ENCODE measurements around the gene TFIP11.

TFIP11 gene

GRCh38 chr22:26547837-26548236, 35.6 kb upstream of the TFIP11 start:
- TF ChIP-seq CTCF (IDR thresholded peaks at IDR 0.05), result no peak

GRCh38 chr22:26547426-26547825, 35.2 kb upstream of the TFIP11 start:
- no peak for TF ChIP-seq CTCF (IDR thresholded peaks at IDR 0.05)

GRCh38 chr22:26546282-26546681, 34.0 kb upstream of the TFIP11 start:
- no peak for TF ChIP-seq CTCF (IDR thresholded peaks at IDR 0.05)

GRCh38 chr22:26545827-26546226, 33.6 kb upstream of the TFIP11 start:
- TF ChIP-seq CTCF (IDR thresholded peaks at IDR 0.05), result no peak

- TF ChIP-seq CTCF (IDR thresholded peaks at IDR 0.05), result no peak
These were observed 33.1 kb upstream of the TFIP11 start for GRCh38 chr22:26545385-26545784.

GRCh38 chr22:26544489-26544888, 32.2 kb upstream of the TFIP11 start:
- TF ChIP-seq CTCF (IDR thresholded peaks at IDR 0.05), result no peak

- TF ChIP-seq CTCF (IDR thresholded peaks at IDR 0.05), result no peak
These were observed 30.6 kb upstream of the TFIP11 start for GRCh38 chr22:26542831-26543230.

GRCh38 chr22:26541167-26541819, 29.0 kb upstream of the TFIP11 start:
- TF ChIP-seq CTCF (IDR thresholded peaks at IDR 0.05), result no peak

Data from LNCAP (cell line).